ACC112 (cell line): ENCODE data around the gene MON2.

Experiments used
- H2AFZ ChIP-seq: fragments of 200-600 bp; sonication (generic); one replicate; pipeline ENCODE4 v1.6.0; 2017; ENCODE audit warnings: antibody characterized with exemption, low read length; ENCODE audit not compliant: unreplicated experiment
- H3K27ac ChIP-seq: fragments of 200-600 bp; sonication (generic); 2 replicates; pipeline ENCODE4 v1.5.1; 2014; ENCODE audit warnings: low read depth, mild to moderate bottlenecking, antibody characterized with exemption, low read length, moderate library complexity
- H3K27me3 ChIP-seq: fragments of 200-600 bp; sonication (generic); 2 replicates; pipeline ENCODE4 v1.6.1; 2014; ENCODE audit warnings: mild to moderate bottlenecking, antibody characterized with exemption, low read length, moderate library complexity, mixed read lengths; ENCODE audit not compliant: insufficient read depth
- H3K36me3 ChIP-seq: fragments of 200-600 bp; sonication (generic); 2 replicates; pipeline ENCODE4 v1.6.1; 2016; ENCODE audit warnings: mild to moderate bottlenecking, antibody characterized with exemption, low read length, moderate library complexity, mixed read lengths; ENCODE audit not compliant: insufficient read depth
- H3K4me1 ChIP-seq: fragments of 200-600 bp; sonication (generic); one replicate; pipeline ENCODE4 v1.6.1; 2016; ENCODE audit warnings: low read length, mixed read lengths; ENCODE audit not compliant: insufficient read depth, unreplicated experiment, control insufficient read depth
- H3K4me3 ChIP-seq: fragments of 200-600 bp; sonication (generic); 2 replicates; pipeline ENCODE4 v1.5.1; 2014; ENCODE audit warnings: mild to moderate bottlenecking, low read depth, low read length
- H3K79me2 ChIP-seq: fragments of 200-600 bp; sonication (generic); one replicate; pipeline ENCODE4 v1.6.0; 2016; ENCODE audit warnings: low read length; ENCODE audit not compliant: control insufficient read depth, unreplicated experiment, insufficient read depth

MON2 gene

GRCh38 chr12:62523619-62524018, 57.0 kb downstream of the MON2 start:
- no peaks in the 10 kb centered on the region for H3K4me1 ChIP-seq
- H3K36me3 ChIP-seq: no peaks in the 10 kb centered on the region; the same call in 1 of the 2 replicates
- no peaks in the 10 kb centered on the region for H3K27me3 ChIP-seq
- no peak overlapping the region for H2AFZ ChIP-seq
- no peaks in the 10 kb centered on the region for H3K79me2 ChIP-seq
- no peak overlapping the region for H3K4me3 ChIP-seq
- H3K27ac ChIP-seq: no peak overlapping the region

GRCh38 chr12:62525271-62525670, 58.6 kb downstream of the MON2 start:
- Histone ChIP-seq H2AFZ (no peak overlapping the region), H3K27ac (no peak overlapping the region), H3K4me3 (no peak overlapping the region)

GRCh38 chr12:62530596-62530995, 64.0 kb downstream of the MON2 start:
- no peaks in the 10 kb centered on the region for H3K27me3 ChIP-seq
- no peak overlapping the region for H2AFZ ChIP-seq
- no peak overlapping the region for H3K27ac ChIP-seq
- H3K4me3 ChIP-seq: no peak overlapping the region
- H3K4me1 ChIP-seq: peaks cover 5% of the 10 kb centered on the region
- H3K79me2 ChIP-seq: no peaks in the 10 kb centered on the region
- peaks cover 6% of the 10 kb centered on the region for H3K36me3 ChIP-seq

More at GRCh38 chr12:62525271-62525670, 58.6 kb downstream of the MON2 start:
- Histone ChIP-seq H3K79me2 (no peaks in the 10 kb centered on the region), H3K27me3 (no peaks in the 10 kb centered on the region), H3K4me1 (peaks cover under 1% of the 10 kb centered on the region), H3K36me3 (no peaks in the 10 kb centered on the region; the same call in 1 of the 2 replicates)

GRCh38 chr12:62532333-62532732, 65.7 kb downstream of the MON2 start:
- Histone ChIP-seq H3K27ac (no peak overlapping the region), H3K79me2 (no peaks in the 10 kb centered on the region), H3K4me3 (no peak overlapping the region), H3K4me1 (peaks cover 5% of the 10 kb centered on the region), H3K27me3 (no peaks in the 10 kb centered on the region), H2AFZ (no peak overlapping the region), H3K36me3 (peaks cover 6% of the 10 kb centered on the region)

- Histone ChIP-seq H3K36me3 (peaks cover 9% of the 10 kb centered on the region), H3K27ac (no peak overlapping the region)
These were observed 66.6 kb downstream of the MON2 start for GRCh38 chr12:62533087-62533754.

GRCh38 chr12:62533755-62534107, 67.1 kb downstream of the MON2 start:
- H3K4me3 ChIP-seq: no peak overlapping the region
- no peak overlapping the region for H2AFZ ChIP-seq
- peaks cover 13% of the 10 kb centered on the region for H3K36me3 ChIP-seq
- no peak overlapping the region for H3K27ac ChIP-seq
- no peaks in the 10 kb centered on the region for H3K79me2 ChIP-seq
- no peaks in the 10 kb centered on the region for H3K27me3 ChIP-seq
- H3K4me1 ChIP-seq: peaks cover 12% of the 10 kb centered on the region

More at GRCh38 chr12:62533087-62533754, 66.6 kb downstream of the MON2 start:
- Histone ChIP-seq H3K4me3 (no peak overlapping the region), H3K27me3 (no peaks in the 10 kb centered on the region), H3K4me1 (peaks cover 9% of the 10 kb centered on the region), H2AFZ (no peak overlapping the region), H3K79me2 (no peaks in the 10 kb centered on the region)

GRCh38 chr12:62536546-62536945, 69.9 kb downstream of the MON2 start:
- no peaks in the 10 kb centered on the region for H3K27me3 ChIP-seq
- no peak overlapping the region for H2AFZ ChIP-seq
- peaks cover 7% of the 10 kb centered on the region for H3K4me1 ChIP-seq
- H3K36me3 ChIP-seq: peaks cover 13% of the 10 kb centered on the region
- H3K4me3 ChIP-seq: no peak overlapping the region
- H3K27ac ChIP-seq: no peak overlapping the region
- H3K79me2 ChIP-seq: no peaks in the 10 kb centered on the region

GRCh38 chr12:62537551-62537950, 70.9 kb downstream of the MON2 start:
- peaks cover 7% of the 10 kb centered on the region for H3K4me1 ChIP-seq
- no peaks in the 10 kb centered on the region for H3K27me3 ChIP-seq
- peaks cover 12% of the 10 kb centered on the region for H3K36me3 ChIP-seq
- peak overlapping the region; percentile 44 for H3K27ac ChIP-seq
- H2AFZ ChIP-seq: no peak overlapping the region
- no peaks in the 10 kb centered on the region for H3K79me2 ChIP-seq
- H3K4me3 ChIP-seq: no peak overlapping the region

GRCh38 chr12:62540354-62540753, 73.7 kb downstream of the MON2 start:
- H3K4me3 ChIP-seq: no peak overlapping the region
- H3K79me2 ChIP-seq: no peaks in the 10 kb centered on the region
- peaks cover 7% of the 10 kb centered on the region; the same call in 1 of the 2 replicates for H3K36me3 ChIP-seq
- H3K4me1 ChIP-seq: peaks cover 7% of the 10 kb centered on the region
- H2AFZ ChIP-seq: no peak overlapping the region
- no peak overlapping the region for H3K27ac ChIP-seq
- H3K27me3 ChIP-seq: no peaks in the 10 kb centered on the region

GRCh38 chr12:62542814-62543213, 76.2 kb downstream of the MON2 start:
- H3K79me2 ChIP-seq: no peaks in the 10 kb centered on the region

GRCh38 chr12:62543324-62543723, 76.7 kb downstream of the MON2 start:
- no peak overlapping the region for H2AFZ ChIP-seq
- no peaks in the 10 kb centered on the region for H3K27me3 ChIP-seq
- H3K79me2 ChIP-seq: no peaks in the 10 kb centered on the region
- no peak overlapping the region for H3K4me3 ChIP-seq
- no peak overlapping the region for H3K27ac ChIP-seq
- peaks cover 2% of the 10 kb centered on the region for H3K4me1 ChIP-seq
- peaks cover 10% of the 10 kb centered on the region; the same call in 1 of the 2 replicates for H3K36me3 ChIP-seq

More at GRCh38 chr12:62542814-62543213, 76.2 kb downstream of the MON2 start:
- H3K27ac ChIP-seq: no peak overlapping the region
- H2AFZ ChIP-seq: no peak overlapping the region
- H3K4me1 ChIP-seq: peaks cover 7% of the 10 kb centered on the region
- H3K27me3 ChIP-seq: no peaks in the 10 kb centered on the region
- no peak overlapping the region for H3K4me3 ChIP-seq
- peaks cover 14% of the 10 kb centered on the region; the same call in 1 of the 2 replicates for H3K36me3 ChIP-seq
